Measurements from ENCODE around the gene WNT7A.
A peak's percentile ranks its signal among the peaks of the same experiment; 100 is the strongest.

WNT7A gene

GRCh38 chr3:13884851-13885703 lies 5.2 kb upstream of the WNT7A start:
- no peak for DNase-seq

DNA sequence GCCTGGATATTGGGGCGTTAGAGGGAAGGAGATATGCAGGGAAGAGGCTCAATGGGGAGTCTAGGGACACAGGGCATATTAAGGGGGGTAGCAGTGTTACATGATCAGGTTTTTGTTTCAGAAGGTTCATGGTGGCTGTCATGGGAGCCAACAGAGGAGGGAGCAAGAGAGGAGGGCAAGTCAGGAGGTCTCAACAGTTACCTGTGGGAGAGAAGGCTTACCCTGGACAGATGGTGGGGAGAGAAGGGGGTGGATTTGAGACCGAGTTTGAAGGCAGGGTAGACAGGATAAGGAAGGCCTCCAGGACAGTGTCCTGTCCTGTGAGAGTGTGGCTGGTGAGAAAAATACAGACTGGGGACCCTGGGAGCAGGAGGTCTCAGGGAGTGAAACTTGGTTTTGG lies 3.8 kb upstream of the WNT7A start:
- no peak for DNase-seq

- no peak for DNase-seq
Measured at GRCh38 chr3:13882876-13883275, 3.0 kb upstream of the WNT7A start.

- DNase-seq = no peak
Measured at GRCh38 chr3:13881536-13882410, 1.9 kb upstream of the WNT7A start.

- DNase-seq = no peak
Measured at GRCh38 chr3:13880811-13881156, 913 bp upstream of the WNT7A start.

DNA sequence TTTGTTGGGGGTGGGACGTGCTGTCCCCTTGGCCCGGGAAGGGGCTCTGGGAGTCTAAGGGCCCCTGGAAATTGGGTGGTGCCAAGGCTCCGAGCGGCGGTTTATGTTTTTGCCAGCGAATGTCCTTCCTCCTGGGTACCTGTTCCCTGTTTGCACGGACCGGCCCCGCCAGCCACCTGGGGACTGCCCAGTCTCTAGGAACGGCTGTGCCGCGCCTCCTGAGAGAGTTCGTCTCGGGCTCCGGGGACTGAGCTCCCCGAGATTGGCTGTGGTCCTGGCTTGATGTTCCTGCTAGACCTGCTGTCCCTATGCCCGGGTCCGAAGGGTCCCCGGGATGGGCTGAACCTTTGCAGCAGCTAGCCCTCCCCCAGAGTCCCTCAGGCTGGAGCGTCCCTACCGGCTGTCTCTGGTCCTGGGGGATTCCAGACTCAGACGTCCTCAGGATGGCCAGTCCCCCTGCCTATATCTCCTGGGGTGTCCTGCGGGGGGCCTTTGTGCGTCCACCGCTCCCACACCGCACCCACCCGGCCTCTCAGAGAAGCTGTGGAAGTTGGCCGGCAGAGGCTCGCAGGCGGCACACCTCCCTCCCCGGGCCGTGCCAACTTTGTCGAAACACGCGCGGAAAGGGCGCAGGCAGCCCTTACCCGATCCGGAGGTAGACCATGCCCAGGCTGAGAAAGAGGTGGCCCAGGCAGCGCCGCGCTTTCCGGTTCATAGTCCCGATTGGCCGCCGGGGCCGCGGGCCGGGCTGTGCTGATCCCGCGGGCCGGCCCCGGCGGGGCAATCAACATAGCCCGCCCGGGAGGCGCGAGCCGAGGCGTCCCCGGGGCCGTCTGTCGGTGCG lies 547 bp downstream of the WNT7A start:
- peak; percentile 64 for DNase-seq

DNA sequence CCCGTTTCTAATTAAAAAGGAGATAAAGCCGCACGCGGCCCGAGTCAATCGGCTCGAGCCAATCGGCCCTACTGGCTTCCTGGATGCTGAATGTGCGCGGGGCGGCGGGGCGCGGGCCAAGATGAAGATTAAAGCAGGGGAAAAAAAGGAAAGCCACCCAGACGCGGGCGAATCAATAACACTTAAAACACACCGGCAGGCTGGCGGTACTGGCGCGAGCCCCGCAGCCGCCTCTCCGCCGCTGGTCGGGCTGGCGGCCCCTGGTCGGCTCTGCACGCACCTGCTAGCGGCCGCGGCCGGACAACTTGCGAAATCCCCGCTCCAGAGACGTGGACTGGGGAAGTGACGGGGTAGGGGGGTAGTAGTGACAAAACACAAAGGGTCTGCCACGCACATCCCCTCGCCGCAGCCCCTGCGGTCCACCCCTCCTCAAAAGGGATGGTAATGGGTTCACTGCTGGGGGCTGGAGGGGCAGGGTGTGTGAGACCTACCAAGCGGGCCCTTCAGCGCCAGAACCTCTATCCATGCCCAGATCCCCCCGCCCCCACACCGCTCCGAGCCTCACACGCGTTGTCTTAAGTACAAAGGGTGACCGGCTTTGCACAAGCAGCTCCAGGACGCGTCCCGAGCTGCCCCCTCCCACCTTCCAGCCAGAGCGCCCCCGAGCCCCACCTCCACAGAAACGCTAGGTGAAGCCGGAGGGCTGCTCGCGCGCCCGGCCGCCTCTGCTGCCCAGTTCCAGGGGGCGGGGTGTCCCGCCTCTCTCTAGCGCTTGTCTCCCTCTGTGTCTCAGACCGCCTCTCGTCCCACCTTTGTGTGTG lies 1.4 kb downstream of the WNT7A start:
- peak; percentile 67 for DNase-seq

- DNase-seq = no peak
Measured at GRCh38 chr3:13877911-13878280, 2.0 kb downstream of the WNT7A start.

- no peak for DNase-seq
Measured at GRCh38 chr3:13876451-13877100, 3.3 kb downstream of the WNT7A start.

GRCh38 chr3:13874891-13875290 lies 5.0 kb downstream of the WNT7A start:
- DNase-seq = no peak

DNA sequence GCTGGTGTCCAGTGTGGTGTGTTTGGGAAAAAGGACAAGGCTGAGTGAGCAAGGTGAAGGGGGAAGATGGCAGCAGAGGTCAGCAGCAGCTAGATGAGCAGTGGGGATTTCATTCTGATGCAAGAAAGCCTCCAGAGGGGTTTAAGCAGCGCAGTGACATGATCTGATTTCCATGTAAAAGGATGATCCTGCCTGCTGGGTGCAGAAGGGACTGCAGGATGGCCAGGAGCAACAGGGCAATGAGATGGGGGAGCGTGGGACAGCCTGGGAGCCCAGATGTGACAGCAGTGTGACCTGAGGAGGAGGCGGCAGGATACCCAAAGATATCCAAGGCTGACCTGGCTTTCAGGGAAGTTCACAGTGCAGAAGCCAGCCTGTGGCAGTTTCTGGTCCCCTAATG lies 6.1 kb downstream of the WNT7A start:
- DNase-seq = no peak

DNA sequence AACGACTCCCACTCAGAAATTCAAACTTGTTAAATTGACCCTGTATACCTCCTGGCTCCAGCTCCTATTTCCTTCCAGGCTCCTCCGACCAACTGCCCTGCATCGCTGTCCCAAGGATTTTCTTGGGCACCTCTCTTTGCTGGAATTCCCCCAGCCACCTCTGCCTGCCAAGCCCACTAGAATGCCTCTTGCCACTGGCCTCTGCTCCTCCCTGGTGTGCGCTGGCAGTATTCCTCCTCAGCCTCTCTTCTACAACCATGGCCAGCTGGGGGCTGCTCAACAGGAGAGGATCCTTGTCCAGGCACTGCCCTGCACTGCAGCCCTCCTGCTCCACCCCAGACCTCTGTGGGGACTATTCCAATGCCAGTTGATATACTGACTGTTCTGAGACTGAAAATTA lies 7.4 kb downstream of the WNT7A start:
- DNase-seq = no peak

GRCh38 chr3:13871791-13872190 lies 8.1 kb downstream of the WNT7A start:
- DNase-seq = no peak

DNA sequence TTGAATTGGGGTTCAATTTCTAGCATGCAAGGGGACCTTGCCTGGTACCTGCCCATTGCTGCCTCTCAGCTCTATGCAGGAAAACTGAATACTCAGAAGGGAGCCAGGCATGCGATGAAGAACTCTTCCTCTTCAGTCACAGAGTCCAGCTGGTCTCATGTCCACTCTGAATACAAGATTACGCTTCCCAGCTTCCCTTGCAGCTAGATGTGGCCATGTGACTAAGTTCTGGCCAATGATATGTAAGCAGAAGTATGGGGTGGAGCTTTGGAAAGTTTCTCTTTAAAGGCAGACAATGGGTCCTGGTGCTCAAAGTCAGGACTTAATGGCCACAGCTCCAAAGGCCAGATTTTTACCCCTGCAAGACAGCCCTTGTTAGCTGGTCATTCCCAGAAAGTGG lies 9.0 kb downstream of the WNT7A start:
- DNase-seq = no peak

GRCh38 chr3:13869761-13870343 lies 10.0 kb downstream of the WNT7A start:
- DNase-seq = no peak

DNA sequence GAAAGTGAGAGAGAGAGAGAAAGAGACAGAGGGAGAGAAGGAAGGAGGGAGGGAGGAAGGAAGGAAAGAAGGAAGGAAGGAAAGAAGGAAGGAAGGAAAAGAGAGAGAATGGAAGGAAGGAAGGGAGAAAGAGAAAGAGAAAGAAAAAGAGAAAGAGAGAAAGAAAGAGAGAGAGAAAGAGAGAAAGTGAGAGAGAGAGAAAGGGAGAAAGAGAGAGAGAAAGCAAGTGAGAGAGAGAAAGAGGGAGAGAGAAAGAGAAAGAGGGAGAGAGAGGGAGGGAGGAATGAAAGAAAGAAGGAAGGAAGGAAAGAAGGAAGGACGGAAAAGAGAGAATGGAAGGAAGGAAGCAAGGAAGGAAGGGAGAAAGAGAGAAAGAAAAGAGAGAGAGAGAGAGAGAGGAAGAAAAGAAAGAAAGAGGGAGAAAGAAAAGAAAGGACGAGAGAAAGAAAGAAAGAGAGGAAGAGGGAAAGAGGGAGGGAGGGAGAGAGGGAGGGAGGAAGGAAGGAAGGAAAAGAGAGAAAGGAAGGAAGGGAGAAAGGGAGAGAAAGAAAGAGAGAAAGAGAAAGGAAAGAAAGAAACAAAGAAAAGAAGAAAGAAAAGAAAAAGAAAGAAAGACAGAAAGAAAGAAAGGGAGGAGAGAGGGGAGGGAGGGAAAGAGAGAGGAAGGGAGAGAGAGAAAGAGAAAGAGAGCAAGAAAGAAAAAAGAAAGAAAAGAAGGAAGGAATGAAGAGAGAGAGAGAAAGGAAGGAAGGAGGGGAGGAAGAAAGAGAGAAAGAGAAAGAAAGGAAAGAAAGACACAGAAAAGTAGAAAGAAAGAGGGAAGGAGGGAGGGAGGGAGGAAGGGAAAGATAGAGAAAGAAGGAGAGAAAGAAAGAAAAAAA lies 10.8 kb downstream of the WNT7A start:
- DNase-seq = no peak

GRCh38 chr3:13867732-13868131 lies 12.1 kb downstream of the WNT7A start:
- DNase-seq = no peak

- no peak for DNase-seq
Measured at GRCh38 chr3:13866041-13866965, 13.6 kb downstream of the WNT7A start.

DNA sequence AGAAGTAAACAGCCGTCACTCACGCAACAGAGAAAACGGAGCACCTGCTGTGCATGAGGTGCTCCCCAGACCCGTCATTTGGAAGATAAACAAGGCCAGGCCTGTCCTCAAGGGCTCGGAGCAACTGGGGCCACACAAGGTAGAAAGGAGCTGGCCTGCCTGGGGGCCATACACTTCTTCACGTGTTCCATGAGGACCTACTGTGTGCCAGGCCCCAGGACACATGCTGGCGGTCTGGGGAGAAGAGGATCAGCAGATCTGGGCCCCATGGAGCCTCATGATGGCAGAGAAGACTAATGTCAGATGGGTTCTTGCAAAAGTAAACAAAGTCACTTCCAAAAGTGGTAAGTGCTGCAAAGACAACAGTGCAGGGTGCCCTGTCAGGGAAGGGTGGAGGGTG lies 14.3 kb downstream of the WNT7A start:
- DNase-seq = no peak
